ENCODE results near the gene TRPV5.

TRPV5 gene

DNA sequence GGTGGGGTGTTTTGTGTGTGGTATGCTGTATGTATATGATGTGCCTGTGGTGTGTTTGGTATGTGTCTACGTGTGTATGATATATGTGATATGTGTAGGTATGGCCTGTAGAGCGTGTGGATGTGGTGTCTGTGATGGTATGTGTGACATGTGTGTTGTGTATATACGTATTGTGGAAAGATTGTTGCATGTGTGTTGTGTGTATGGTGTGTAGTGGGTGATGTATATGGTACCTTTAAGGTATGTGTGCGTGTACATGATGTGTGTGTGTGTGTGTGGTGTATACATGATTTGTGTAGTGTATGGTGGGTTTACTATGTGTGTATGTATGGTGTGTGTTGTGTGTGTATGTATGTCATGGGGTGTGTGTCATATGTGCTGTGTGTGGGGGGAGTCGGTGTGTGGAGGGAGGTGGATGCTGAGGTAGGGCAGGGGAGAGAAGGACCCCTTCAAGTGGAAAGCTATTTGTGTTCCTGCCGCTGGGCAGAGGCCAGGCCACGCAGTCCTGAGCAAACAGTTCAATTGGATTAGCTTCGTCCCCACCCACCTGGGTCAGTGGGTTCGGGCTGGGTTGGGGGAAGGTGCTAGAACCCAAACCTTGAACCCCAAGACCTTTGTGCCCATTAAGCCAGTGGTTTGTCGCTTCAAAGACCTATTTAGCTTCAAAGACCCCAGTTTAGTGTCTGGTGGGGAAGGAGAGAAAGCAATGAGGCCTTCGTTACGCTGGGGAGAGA, 46.1 kb downstream of the TRPV5 start:
- DNase-seq (ENCODE audit: low read depth in 2 of 3, low spot score in 1 of 3) = no peak

GRCh38 chr7:142886866-142887265, 46.7 kb downstream of the TRPV5 start:
- DNase-seq (ENCODE audit: low read depth in 2 of 3, low spot score in 1 of 3) = no peak

DNA sequence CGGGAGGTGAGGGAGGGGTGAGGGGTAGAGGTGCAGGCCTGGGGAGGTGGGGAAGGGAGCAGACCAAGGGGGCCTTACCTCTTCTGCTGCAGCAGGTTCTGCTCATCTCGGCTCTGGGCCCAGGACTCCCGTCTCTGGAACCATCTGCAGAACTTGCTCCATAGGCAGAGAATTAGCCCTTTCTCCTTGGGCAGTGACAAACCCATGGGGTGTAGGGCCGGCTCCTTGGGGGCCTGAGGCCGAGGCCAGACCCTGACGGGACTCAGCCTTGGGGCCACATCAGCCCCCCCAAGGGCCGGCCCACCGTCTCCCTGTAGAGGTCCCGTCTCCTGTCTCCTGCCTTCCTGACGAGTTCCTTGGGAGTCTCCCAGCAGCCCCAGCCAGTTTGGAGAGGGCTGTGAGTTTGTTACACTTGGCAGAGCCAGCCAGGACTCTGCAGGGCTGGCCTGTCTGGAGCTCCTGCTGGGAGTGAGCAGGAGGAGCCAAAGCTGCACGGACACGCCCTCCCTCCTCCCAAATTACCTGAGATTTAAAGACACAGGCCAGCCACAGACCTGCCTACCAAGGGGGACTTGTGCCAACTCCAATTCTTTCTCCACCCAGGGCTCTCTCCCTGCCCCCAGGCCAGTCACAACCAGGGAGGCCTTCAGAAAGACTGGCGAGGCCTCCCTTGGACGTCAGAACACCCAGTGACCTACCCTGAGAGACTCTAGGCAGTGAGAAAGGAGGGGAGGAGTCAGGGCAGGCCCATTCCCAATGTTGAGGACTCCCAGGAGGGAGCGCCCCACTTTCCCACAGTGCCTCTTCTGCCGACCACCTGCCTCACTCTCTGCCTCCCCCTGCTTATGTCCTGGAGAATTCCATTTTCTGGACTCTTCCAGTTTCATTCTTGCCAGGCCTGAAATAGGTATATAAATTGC, 48.0 kb downstream of the TRPV5 start, which contains the start of gene TRPV6:
TSS of gene TRPV6 (minus strand) at position 435 of the 920 bp plus-strand sequence.
- no peak for DNase-seq (ENCODE audit: low read depth in 2 of 3, low spot score in 1 of 3)

- DNase-seq (ENCODE audit: low read depth in 2 of 3, low spot score in 1 of 3) = no peak
These were observed 49.3 kb downstream of the TRPV5 start for GRCh38 chr7:142884286-142884640.

- DNase-seq (ENCODE audit: low read depth in 2 of 3, low spot score in 1 of 3) = no peak
These were observed 49.8 kb downstream of the TRPV5 start for GRCh38 chr7:142883571-142884285.

DNA sequence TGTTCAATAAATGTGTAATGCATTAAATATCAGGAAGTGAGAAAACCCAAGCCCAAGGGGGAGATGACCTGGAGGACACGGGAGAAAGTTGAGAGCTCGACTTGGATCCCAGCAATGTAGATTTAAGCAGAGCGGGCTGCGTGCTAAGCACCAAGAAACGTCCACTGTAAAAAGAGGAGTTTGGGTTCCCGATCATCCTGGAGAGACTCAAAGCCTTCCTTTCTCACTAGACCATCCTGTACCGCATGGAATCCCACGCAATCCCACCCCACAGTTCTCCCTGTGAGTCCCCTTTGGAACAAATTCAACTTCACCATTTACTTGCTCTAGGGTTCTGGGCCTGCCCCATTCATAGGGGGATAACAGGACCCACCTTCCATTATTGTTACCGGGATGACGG, 50.4 kb downstream of the TRPV5 start:
- DNase-seq (ENCODE audit: low read depth in 2 of 3, low spot score in 1 of 3) = no peak

- no peak for DNase-seq (ENCODE audit: low read depth in 2 of 3, low spot score in 1 of 3)
These were observed 51.2 kb downstream of the TRPV5 start for GRCh38 chr7:142882338-142882678.

- DNase-seq (ENCODE audit: low read depth in 2 of 3, low spot score in 1 of 3) = no peak
These were observed 51.8 kb downstream of the TRPV5 start for GRCh38 chr7:142881586-142882337.

DNA sequence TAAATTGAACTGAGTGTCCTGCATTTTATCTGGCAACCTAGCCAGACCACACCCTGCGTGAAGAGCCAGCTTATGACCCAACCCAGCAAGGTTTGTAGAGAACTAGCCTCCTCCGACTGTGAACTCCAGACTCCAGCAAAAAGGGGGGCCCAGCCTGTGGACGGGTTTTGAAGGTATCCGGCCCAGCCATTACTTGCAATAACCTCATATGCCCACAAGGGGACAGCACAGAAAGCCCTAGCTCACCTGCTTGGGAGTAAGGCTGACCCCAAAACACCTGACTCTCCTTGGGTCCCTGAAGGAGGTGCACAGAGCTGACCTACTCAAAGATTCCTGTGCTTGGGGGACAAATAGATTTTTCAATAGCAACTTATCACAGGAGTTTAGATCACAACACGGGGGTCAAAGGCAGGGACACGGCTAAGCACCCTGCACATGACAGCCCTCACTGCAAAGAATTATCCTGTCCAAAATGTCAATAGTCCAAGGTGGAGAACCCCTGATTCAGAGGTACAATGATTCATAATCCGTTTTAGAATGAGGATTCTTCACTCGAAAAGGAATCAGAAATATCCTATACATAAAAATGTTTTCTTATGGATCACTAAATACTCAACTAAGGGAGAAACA, 52.6 kb downstream of the TRPV5 start:
- DNase-seq (ENCODE audit: low read depth in 2 of 3, low spot score in 1 of 3) = peak; percentile 11 to 41 (median 24)

GRCh38 chr7:142879060-142879459, 54.5 kb downstream of the TRPV5 start:
- DNase-seq (ENCODE audit: low read depth in 2 of 3, low spot score in 1 of 3) = no peak

DNA sequence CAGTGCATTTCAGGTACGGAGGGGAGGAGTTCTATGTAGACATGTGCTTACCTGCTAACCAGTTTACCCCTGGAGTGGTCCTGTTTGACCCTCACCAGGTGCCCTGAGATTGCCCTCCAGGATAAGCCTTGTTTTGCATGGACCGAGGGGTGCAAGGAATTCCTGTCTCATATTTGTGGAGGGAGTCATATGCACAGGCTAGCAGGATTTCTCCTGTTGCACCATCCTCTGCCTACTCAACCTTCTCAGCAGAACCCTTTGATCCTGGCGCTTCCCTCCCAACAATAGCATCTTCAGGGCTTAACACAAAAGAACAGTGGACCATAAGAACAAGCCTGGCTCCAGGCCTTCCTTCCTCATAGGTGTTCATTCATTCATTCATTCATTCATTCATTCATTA, 55.2 kb downstream of the TRPV5 start:
- DNase-seq (ENCODE audit: low read depth in 2 of 3, low spot score in 1 of 3) = no peak

DNA sequence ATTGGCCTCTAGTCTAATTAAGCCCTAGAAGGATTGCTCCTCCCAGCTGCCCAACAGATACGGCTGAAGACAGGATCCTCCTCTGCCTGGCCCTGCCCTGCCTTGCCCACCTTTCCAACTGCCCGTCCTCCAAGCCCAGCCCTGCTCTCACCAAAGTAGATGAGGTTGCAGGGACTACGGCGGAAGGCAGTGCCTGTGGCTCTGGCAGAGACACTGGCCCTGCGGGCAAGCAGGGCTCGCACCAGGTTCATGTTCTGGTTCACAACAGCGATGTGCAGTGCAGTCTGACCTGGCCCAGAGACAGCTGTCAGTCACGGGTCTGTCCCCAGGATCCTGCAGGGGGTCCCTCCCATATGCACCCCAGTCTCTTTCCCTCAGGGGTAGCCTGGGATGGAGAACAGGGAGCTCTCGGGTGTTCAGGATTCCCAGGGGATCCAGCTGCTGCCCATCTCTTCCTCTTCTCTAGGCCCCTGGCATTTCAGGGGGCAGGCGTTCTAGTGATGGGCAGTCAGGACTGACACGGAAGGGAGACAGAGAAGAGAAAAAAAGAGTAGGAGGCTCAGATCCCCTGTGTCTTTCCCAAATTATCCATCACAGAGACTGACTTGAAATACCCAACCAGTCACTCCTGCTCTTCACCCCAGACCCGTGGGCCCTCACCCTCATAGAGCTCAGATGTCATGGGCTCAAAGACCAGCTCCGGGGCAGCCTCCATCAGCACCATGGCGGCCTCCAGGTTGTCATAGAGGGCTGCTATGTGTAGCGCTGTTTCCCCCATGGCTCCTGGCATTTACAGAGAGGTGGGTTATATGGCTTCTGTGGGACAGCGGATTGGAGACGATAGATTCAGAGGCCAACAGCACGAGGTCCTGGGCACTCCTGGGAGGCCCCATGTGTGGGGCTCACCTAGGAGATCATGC, 56.3 kb downstream of the TRPV5 start:
- no peak for DNase-seq (ENCODE audit: low read depth in 2 of 3, low spot score in 1 of 3)

DNA sequence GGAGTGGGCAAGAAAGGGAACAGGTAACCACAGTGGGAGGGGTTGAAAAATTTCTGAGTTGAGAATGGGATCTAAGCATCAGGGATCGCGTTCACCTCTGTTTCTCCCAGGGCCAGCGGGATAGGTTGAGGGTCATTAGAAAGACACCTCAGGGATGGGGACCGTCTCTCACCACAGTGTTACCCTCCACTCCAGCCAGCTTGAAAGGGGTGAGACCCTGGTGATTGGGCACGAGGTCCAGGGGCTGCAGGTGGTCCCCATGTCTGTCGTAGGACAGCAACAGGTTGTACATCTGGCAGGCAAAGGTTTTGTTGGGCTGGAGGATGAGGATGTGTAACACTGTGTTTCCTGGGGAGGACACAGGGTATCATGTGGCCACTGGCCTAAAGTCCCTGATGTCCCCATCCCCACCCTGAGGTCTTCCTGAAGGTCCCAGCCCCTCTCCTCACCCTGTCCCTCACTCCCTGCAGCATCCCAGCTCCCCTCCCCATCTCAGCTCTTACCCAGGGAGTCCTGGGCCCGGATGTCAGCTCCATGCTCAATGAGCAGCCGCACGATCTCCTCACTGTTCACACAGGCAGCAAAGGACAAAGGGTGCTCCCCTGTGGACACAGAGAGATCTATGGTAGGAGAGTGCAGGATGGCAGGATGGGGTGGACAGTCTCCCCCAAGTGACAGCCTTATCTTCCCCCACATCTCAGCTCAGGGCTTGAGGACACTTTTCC, 57.1 kb downstream of the TRPV5 start:
- DNase-seq (ENCODE audit: low read depth in 2 of 3, low spot score in 1 of 3) = no peak

- no peak for DNase-seq (ENCODE audit: low read depth in 2 of 3, low spot score in 1 of 3)
These were observed 58.1 kb downstream of the TRPV5 start for GRCh38 chr7:142875456-142875855.

DNA sequence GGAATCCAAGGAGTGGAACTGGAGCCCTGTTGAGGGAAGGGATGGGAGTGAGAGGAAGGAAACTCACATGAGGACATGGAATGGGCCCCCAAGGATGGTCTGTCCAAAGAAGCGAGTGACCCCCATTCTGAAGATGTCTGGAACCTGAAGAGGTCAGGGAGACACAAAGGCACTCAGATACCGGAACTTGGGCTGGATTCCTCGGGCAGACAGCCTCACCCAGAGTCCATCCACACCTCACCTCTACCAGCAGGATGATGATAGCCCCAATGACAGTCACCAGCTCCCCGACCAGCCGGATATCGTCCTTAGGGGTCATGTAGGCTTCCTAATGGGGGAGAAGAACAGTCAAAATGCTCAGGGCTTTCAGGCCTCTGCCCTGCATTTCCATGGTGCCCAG, 58.7 kb downstream of the TRPV5 start:
- no peak for DNase-seq (ENCODE audit: low read depth in 2 of 3, low spot score in 1 of 3)

DNA sequence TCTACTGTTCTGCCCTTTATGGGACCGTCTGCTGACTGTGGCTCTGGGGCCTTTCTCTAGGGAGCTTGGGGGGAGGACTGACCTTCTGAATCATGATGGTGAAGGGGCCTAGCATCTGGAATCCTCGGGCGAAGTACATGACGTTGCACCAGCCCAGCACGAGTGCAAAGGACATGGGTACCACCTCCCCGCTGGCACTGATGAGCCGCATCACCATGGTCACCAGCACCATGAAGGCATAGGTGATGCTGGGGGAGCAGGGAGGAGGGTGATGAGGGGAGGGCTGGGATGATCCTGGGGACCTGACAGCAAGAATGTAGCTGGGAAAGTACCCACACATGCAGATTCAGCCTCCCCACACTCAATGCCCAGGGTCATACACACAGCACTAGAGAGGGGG, 59.1 kb downstream of the TRPV5 start:
- no peak for DNase-seq (ENCODE audit: low read depth in 2 of 3, low spot score in 1 of 3)

DNA sequence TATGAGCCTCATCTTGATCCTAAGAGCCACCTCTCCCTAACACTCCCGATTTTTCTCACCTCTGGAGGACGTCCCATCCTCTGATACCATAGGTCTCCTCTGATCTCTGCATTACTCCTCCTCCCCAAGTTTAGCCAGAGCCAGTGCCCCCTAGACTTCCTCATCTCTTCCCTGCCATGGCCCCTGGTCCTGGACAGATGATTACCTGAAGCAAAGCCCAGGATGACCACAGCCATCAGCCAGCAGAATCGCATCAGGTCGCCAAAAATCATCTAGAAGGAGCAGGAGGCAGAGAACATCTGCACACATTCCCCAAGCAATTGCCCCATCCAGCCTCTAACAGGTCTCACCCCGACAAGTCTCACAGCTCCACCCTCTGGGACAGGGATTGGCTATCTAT, 59.7 kb downstream of the TRPV5 start:
- DNase-seq (ENCODE audit: low read depth in 2 of 3, low spot score in 1 of 3) = no peak

GRCh38 chr7:142873281-142873784, 60.2 kb downstream of the TRPV5 start:
- DNase-seq (ENCODE audit: low read depth in 2 of 3, low spot score in 1 of 3) = peak in 2 of 3 donors; percentile 25 to 26

Data from stimulated activated CD4-positive, alpha-beta T cell treated with anti-CD3 and anti-CD28 coated beads, Interleukin-12 subunit alpha, Interleukin-12 subunit beta, amount 100 ng/mL, for 48 hours (primary cell).